ENCODE measurements around the gene SPTBN4. TPM values are rescaled to one million over a fixed set of nuclear protein-coding genes. Genes with fewer than 3 reads are reported as not detected.

SPTBN4 gene
- total and polyA plus RNA-seq, 2 of the 4 experiments (the other 2 are of a cell fraction): 0.72 to 0.91 TPM

DNA sequence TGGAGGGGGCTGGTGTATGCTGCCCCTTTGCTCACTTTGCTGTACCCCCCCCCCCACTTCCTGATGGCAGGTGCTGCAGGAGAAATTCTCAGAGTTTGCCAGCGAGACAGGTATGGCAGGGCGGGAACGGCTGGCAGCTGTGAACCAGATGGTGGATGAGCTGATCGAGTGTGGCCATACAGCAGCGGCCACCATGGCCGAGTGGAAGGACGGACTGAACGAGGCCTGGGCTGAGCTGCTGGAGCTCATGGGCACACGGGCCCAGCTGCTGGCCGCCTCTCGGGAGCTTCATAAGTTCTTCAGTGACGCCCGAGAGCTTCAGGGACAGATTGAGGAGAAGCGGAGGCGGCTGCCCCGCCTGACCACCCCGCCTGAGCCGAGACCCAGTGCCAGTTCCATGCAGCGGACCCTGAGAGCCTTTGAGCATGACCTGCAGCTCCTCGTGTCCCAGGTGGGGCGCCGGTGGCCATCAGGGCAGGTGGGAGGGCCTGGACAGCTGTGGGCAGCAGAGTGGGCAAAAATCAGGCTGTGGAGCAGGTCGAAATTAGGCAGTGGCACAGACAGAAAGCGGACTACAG is 90.2 kb downstream of the SPTBN4 start:
- no peaks in the 10 kb centered on the region for H3K4me1 ChIP-seq (ENCODE audit: control insufficient read depth, insufficient read depth, low read length)
- ChIA-PET CTCF (no interaction called here), POLR2A (ENCODE audit: unreplicated experiment) (no interaction called here)
- H3K27me3 ChIP-seq (ENCODE audit: control insufficient read depth, insufficient read depth, low read length): peaks cover 61% of the 10 kb centered on the region
- H3K27ac ChIP-seq (ENCODE audit: insufficient read depth, low read length): no peak overlapping the region
- H4K5ac ChIP-seq (ENCODE audit: low read depth, low read length): no peak overlapping the region
- no TSS peak for BruUV-seq (replicated peaks)
- H2BK120ac ChIP-seq (ENCODE audit: low read depth, low read length): no peak overlapping the region
- H2BK15ac ChIP-seq (ENCODE audit: low read depth, low read length): no peak overlapping the region
- H3K23ac ChIP-seq (ENCODE audit: low read depth, low read length): no peak overlapping the region
- no peaks in the 10 kb centered on the region for H4K20me1 ChIP-seq (ENCODE audit: insufficient read depth, low read length)
- TF ChIP-seq RAD21 (IDR thresholded peaks at IDR 0.05; ENCODE audit: low read length): no peak
- no peak for TF ChIP-seq MXI1 (IDR thresholded peaks at IDR 0.05; ENCODE audit: borderline replicate concordance, low read depth, low read length)
- TF ChIP-seq FOS (IDR thresholded peaks at IDR 0.05; ENCODE audit: low read depth, low read length): no peak
- no peak for TF ChIP-seq RFX5 (IDR thresholded peaks at IDR 0.05; ENCODE audit: low read depth, low read length)
- no peak for TF ChIP-seq CHD1 (IDR thresholded peaks at IDR 0.05; ENCODE audit: low read depth, low read length)
- TF ChIP-seq BHLHE40 (IDR thresholded peaks at IDR 0.05; ENCODE audit: low read depth, low read length): no peak
- TF ChIP-seq SMC3 (IDR thresholded peaks at IDR 0.05; ENCODE audit: low read depth, low read length): no peak
- no peaks in the 10 kb centered on the region for H3K9me1 ChIP-seq (ENCODE audit: insufficient read depth, low read length)
- dilution Hi-C loops (cut with HindIII; ENCODE audit: low sequenced_read_pairs, unreplicated experiment): no loop called here
- H2AK5ac ChIP-seq (ENCODE audit: low read depth, low read length): no peak overlapping the region
- H2AK9ac ChIP-seq (replicated peaks; ENCODE audit: low read depth, low read length, poor library complexity): no peak overlapping the region
- no peak overlapping the region for H3K9ac ChIP-seq (ENCODE audit: low read depth, low read length)
- H2BK20ac ChIP-seq (ENCODE audit: low read depth, low read length): no peak overlapping the region
- no peak overlapping the region for H2AFZ ChIP-seq (replicated peaks; ENCODE audit: low read length, poor library complexity)
- WGBS, 2 experiments (ENCODE audit: extremely low coverage in 2 of 2, insufficient read length in 1 of 2): 72% methylated on average over 23 of the region's 24 CpGs; no CpG with 5 or more reads in 1 of the 2 experiments
- H3K14ac ChIP-seq (replicated peaks; ENCODE audit: low read depth, low read length): no peak overlapping the region
- H3K4ac ChIP-seq (ENCODE audit: low read depth, low read length): no peak overlapping the region
- no peak overlapping the region for H3K56ac ChIP-seq (ENCODE audit: extremely low read depth, insufficient read depth, low read length)
- H3K36me3 ChIP-seq (ENCODE audit: control insufficient read depth, insufficient read depth, low read length): no peaks in the 10 kb centered on the region
- no peak overlapping the region for H4K8ac ChIP-seq (ENCODE audit: low read depth in 2 of 2, low read length in 2 of 2)
- ATAC-seq (ENCODE audit: low read depth) (no peak), DNase-seq (no peak)
- no peak overlapping the region for H2BK5ac ChIP-seq (ENCODE audit: low read depth, low read length, poor library complexity, severe bottlenecking)
- no peak overlapping the region for H3K4me2 ChIP-seq (ENCODE audit: low read depth, low read length)
- no peaks in the 10 kb centered on the region; the same call in 1 of the 2 replicates for H3K9me3 ChIP-seq (ENCODE audit: control insufficient read depth, insufficient read depth, low read length)
- intact Hi-C loops (cut with micrococcal nuclease): no loop called here
- in situ Hi-C loops (cut with MboI; ENCODE audit: low sequenced_read_pairs): no loop called here
- H3K4me3 ChIP-seq (ENCODE audit: insufficient read depth, low read depth, low read length): no peak overlapping the region
- H3K18ac ChIP-seq (ENCODE audit: low read depth, low read length): no peak overlapping the region
- no peaks in the 10 kb centered on the region for H3K79me1 ChIP-seq (ENCODE audit: low read depth in 1 of 2, low read length in 2 of 2)
- no peak overlapping the region for H4K91ac ChIP-seq (ENCODE audit: insufficient read depth, low read depth, low read length)
